Testis (tissue), 2 donors: ENCODE measurements around the gene RNASEL.

Experiments used
- POLR2A ChIP-seq: fragments of 450-650 bp; IDR thresholded peaks from one replicate; pipeline ENCODE4 v1.6.1; 2017; ENCODE audit warnings: antibody characterized with exemption, mild to moderate bottlenecking, moderate library complexity
- TF ChIP-seq, protein P1 (sequence below), 3 experiments: fragments of 450-650 bp in 2 of 3; fragments of 200-600 bp in 1 of 3; sonication (generic) in 1 of 3; IDR thresholded peaks; one replicate each; pipeline ENCODE4 v1.5.1; 2016 to 2019; ENCODE audit warnings: antibody characterized with exemption in 3 of 3, mild to moderate bottlenecking in 2 of 3, moderate library complexity in 1 of 3

DNA sequence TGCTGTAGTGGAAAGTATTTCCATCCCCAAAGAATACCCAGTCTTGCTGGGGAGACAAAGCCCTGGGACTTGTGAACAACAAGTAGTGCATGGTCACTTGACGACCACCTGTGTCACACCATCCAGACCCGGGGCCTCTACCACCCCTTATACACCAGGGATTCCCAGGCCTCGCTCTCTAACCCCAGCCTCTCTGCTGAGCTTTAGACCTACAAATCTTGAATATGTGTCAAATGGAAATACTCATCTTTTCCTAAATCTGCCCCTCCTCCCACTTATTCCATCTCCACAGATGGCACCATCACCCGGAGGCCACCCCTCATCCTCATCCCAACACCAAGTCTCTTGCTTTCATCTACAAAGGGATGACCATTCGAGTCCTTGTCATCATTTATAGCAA, 875 bp upstream of the RNASEL start:
- TF ChIP-seq, protein P1, sequence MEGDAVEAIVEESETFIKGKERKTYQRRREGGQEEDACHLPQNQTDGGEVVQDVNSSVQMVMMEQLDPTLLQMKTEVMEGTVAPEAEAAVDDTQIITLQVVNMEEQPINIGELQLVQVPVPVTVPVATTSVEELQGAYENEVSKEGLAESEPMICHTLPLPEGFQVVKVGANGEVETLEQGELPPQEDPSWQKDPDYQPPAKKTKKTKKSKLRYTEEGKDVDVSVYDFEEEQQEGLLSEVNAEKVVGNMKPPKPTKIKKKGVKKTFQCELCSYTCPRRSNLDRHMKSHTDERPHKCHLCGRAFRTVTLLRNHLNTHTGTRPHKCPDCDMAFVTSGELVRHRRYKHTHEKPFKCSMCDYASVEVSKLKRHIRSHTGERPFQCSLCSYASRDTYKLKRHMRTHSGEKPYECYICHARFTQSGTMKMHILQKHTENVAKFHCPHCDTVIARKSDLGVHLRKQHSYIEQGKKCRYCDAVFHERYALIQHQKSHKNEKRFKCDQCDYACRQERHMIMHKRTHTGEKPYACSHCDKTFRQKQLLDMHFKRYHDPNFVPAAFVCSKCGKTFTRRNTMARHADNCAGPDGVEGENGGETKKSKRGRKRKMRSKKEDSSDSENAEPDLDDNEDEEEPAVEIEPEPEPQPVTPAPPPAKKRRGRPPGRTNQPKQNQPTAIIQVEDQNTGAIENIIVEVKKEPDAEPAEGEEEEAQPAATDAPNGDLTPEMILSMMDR (IDR thresholded peaks at IDR 0.05): no peak
- no peak for TF ChIP-seq POLR2A
